Measurements from ENCODE around the gene PREX1. TPM values are rescaled to one million over a fixed set of nuclear protein-coding genes. Genes with fewer than 3 reads are reported as not detected.

The PREX1 gene
- total and polyA plus RNA-seq, 2 donors from 2014 or later: 8.5 to 38.2 TPM

DNA sequence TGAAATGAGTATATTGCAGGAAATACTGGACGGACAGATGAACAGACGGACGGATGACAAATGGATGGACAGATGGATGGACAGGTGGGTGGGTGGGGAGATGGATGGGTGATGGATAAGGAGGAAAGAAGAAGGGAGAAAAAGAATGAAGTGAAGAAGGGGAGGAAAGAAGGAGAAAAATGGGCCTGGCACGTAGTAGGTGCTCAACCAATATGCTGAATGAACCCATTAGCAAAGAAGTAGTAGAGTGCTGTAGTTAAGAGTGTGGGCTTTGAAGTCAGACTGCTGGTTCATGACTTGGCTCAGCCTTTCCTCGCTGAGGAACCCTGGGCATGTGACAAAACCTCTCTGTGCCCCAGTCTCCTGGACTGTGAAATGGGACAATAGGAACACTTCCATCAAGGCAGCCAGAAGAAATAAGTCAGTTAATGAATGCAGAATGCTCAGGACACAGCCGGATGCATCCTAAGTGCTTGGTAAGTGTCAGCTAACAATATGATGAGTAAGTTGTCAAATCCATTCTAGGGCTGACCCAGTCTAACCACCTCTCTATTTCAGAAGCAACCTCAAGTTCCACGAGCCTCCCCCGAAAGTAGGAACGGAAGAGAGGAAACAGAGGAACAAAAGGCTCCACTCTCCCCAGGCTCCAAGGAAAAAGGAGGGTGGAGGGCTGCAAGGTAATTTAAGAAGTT lies 37.9 kb downstream of the PREX1 start:
- intact Hi-C loops (cut with DNase I): no loop called here
- Histone ChIP-seq H3K9me3 (ENCODE audit: control insufficient read depth in 2 of 3, insufficient read depth in 1 of 3, low read length in 3 of 3) (no peaks in the 10 kb centered on the region), H3K4me1 (ENCODE audit: control insufficient read depth in 2 of 3, insufficient read depth in 2 of 3, low read depth in 1 of 3, low read length in 3 of 3) (peaks cover 0 to 6% (median 2%) of the 10 kb centered on the region in 3 donors), H3K27me3 (ENCODE audit: control insufficient read depth, insufficient read depth, low read length) (no peaks in the 10 kb centered on the region), H3K36me3 (ENCODE audit: control insufficient read depth in 2 of 3, insufficient read depth in 3 of 3, low read length in 3 of 3) (no peaks in the 10 kb centered on the region), H3K4me3 (ENCODE audit: low read length in 3 of 3) (no peak overlapping the region), H3K9ac (ENCODE audit: low read length in 3 of 3) (no peak overlapping the region), H3K27ac (ENCODE audit: low read depth in 2 of 2, low read length in 2 of 2) (no peak overlapping the region)
- TF ChIP-seq, protein P1, sequence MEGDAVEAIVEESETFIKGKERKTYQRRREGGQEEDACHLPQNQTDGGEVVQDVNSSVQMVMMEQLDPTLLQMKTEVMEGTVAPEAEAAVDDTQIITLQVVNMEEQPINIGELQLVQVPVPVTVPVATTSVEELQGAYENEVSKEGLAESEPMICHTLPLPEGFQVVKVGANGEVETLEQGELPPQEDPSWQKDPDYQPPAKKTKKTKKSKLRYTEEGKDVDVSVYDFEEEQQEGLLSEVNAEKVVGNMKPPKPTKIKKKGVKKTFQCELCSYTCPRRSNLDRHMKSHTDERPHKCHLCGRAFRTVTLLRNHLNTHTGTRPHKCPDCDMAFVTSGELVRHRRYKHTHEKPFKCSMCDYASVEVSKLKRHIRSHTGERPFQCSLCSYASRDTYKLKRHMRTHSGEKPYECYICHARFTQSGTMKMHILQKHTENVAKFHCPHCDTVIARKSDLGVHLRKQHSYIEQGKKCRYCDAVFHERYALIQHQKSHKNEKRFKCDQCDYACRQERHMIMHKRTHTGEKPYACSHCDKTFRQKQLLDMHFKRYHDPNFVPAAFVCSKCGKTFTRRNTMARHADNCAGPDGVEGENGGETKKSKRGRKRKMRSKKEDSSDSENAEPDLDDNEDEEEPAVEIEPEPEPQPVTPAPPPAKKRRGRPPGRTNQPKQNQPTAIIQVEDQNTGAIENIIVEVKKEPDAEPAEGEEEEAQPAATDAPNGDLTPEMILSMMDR (IDR thresholded peaks at IDR 0.05; ENCODE audit: borderline replicate concordance, extremely low read depth, insufficient read depth): no peak
- FAIRE-seq (no peak), DNase-seq (no peak)

- no peak overlapping the region for H3K4me3 ChIP-seq (ENCODE audit: low read length in 3 of 3)
- no peaks in the 10 kb centered on the region for H3K9me3 ChIP-seq (ENCODE audit: control insufficient read depth in 2 of 3, insufficient read depth in 1 of 3, low read length in 3 of 3)
- no peaks in the 10 kb centered on the region for H3K27me3 ChIP-seq (ENCODE audit: control insufficient read depth, insufficient read depth, low read length)
- DNase-seq (no peak), FAIRE-seq (no peak)
- peaks cover 0 to 8% (median 2%) of the 10 kb centered on the region in 3 donors for H3K4me1 ChIP-seq (ENCODE audit: control insufficient read depth in 2 of 3, insufficient read depth in 2 of 3, low read depth in 1 of 3, low read length in 3 of 3)
- no peaks in the 10 kb centered on the region for H3K36me3 ChIP-seq (ENCODE audit: control insufficient read depth in 2 of 3, insufficient read depth in 3 of 3, low read length in 3 of 3)
- no peak overlapping the region for H3K9ac ChIP-seq (ENCODE audit: low read length in 3 of 3)
- TF ChIP-seq, protein P1 (IDR thresholded peaks at IDR 0.05; ENCODE audit: borderline replicate concordance, extremely low read depth, insufficient read depth): no peak
- intact Hi-C loops (cut with DNase I): no loop called here
- no peak overlapping the region for H3K27ac ChIP-seq (ENCODE audit: low read depth in 2 of 2, low read length in 2 of 2)
Observed at GRCh38 chr20:48789185-48789668, 38.6 kb downstream of the PREX1 start.

DNA sequence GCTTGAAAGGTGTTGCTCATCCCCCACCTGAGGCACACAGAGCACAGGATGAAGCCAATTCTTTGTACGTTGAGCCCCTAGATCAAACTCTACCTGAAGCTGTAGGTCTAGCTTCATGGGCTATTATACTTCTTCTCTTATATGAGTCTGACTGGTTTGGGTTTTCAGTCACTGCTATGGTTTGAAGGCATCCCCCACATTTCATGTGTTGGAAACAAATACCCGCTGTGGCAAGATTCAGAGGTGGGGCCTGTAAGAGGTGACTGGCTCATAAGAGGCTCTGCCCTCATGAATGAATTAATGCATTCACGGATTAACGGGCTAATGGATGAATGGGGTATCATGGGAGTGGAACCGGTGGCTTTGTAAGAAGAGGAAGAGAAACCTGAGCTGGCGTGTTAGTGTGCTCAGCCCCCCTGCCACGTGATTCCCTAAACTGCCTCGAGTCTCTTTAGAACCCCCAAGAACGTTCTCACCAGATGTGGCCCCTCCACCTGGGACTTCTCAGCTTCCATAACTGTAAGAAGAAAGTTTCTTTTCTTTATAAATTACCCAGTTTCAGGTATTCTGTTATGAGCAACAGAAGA lies 39.2 kb downstream of the PREX1 start:
- no peak for FAIRE-seq
- no peak overlapping the region for H3K9ac ChIP-seq (ENCODE audit: low read length in 3 of 3)
- H3K4me3 ChIP-seq (ENCODE audit: low read length in 3 of 3): no peak overlapping the region
- no peak for DNase-seq
- no peaks in the 10 kb centered on the region for H3K36me3 ChIP-seq (ENCODE audit: control insufficient read depth in 2 of 3, insufficient read depth in 3 of 3, low read length in 3 of 3)
- no peak overlapping the region for H3K27ac ChIP-seq (ENCODE audit: low read depth in 2 of 2, low read length in 2 of 2)
- H3K27me3 ChIP-seq (ENCODE audit: control insufficient read depth, insufficient read depth, low read length): no peaks in the 10 kb centered on the region
- TF ChIP-seq, protein P1 (IDR thresholded peaks at IDR 0.05; ENCODE audit: borderline replicate concordance, extremely low read depth, insufficient read depth): no peak
- no peaks in the 10 kb centered on the region for H3K9me3 ChIP-seq (ENCODE audit: control insufficient read depth in 2 of 3, insufficient read depth in 1 of 3, low read length in 3 of 3)
- peaks cover 0 to 8% (median 2%) of the 10 kb centered on the region in 3 donors for H3K4me1 ChIP-seq (ENCODE audit: control insufficient read depth in 2 of 3, insufficient read depth in 2 of 3, low read depth in 1 of 3, low read length in 3 of 3)
- intact Hi-C loops (cut with DNase I): no loop called here

Data from kidney (tissue), 14 donors.